Dendritic cell treated with granulocyte-macrophage colony-stimulating factor and Interleukin-4, amounts not matched to agents 40 ng/mL and 50 ng/mL, for 4 days (primary cell): ENCODE measurements around the gene ISG20.

Source experiments
- H3K27ac Mint-ChIP-seq: one replicate; pipeline ENCODE4 v1.8.0; 2022; ENCODE audit warnings: mild to moderate bottlenecking, mixed read lengths
- H3K27me3 Mint-ChIP-seq: one replicate; pipeline ENCODE4 v1.8.0; 2022; ENCODE audit warnings: mild to moderate bottlenecking, mixed read lengths
- H3K36me3 Mint-ChIP-seq: one replicate; pipeline ENCODE4 v1.8.0; 2022; ENCODE audit warnings: low read depth, mixed read lengths
- H3K4me1 Mint-ChIP-seq: one replicate; pipeline ENCODE4 v1.8.0; 2022; ENCODE audit warnings: low read depth, mixed read lengths
- H3K4me3 Mint-ChIP-seq: one replicate; pipeline ENCODE4 v1.8.0; 2022; ENCODE audit warnings: mild to moderate bottlenecking, moderate library complexity, mixed read lengths
- H3K9me3 Mint-ChIP-seq: one replicate; pipeline ENCODE4 v1.8.0; 2022; ENCODE audit warnings: mixed read lengths
- intact Hi-C: fragments of 100-400 bp; cut with micrococcal nuclease; formaldehyde crosslinking; loops from one replicate; pipeline ENCODE4 v1.15.0; 2022

Gene ISG20

DNA sequence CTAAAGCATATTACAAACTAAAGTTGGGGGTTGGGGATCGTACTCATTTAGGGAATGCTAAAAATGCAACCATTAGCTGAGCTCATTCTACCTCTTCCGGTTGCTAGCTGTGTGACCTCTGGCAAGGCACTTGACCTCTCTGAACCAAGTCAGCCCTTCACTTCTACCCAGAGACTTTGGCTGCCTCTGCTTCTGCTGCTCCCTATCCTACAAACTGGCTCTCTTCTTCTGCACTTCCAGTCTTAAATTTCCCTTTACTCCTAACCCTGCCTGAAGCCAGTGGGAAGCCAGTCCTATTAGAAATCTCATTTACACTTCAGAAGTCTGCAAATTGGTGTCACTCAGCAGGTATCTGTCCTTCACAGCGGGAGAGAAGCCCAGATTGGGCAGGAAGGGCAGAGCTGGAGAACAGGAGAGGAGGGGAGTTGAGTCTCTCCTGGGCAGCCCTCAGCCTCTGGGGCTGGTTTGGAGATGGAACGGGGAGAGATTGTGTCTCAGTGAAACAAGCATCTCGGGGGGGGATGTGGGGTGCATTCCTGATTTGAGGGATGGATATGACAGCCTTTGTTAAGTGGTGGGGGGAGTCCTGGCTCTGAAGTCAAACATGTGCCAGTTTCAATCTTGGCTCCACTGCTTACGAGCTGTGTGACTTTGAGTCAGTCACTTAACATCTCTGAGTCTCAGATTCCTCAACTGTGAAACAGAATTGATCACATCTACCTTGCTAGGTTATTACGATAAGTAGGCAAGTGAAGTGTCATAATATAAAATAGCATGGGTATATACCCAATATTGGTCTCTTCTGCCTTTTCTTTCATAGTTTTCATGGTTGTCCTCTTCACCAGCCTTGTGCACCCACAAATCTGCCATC is 25.5 kb upstream of the ISG20 start:
- intact Hi-C loops, result no loop called here
- Mint-ChIP-seq H3K36me3 (no peaks in the 10 kb centered on the region), H3K9me3 (no peaks in the 10 kb centered on the region), H3K27me3 (peaks cover 26% of the 10 kb centered on the region), H3K4me1 (peaks cover 14% of the 10 kb centered on the region), H3K4me3 (no peak overlapping the region), H3K27ac (no peak overlapping the region)

DNA sequence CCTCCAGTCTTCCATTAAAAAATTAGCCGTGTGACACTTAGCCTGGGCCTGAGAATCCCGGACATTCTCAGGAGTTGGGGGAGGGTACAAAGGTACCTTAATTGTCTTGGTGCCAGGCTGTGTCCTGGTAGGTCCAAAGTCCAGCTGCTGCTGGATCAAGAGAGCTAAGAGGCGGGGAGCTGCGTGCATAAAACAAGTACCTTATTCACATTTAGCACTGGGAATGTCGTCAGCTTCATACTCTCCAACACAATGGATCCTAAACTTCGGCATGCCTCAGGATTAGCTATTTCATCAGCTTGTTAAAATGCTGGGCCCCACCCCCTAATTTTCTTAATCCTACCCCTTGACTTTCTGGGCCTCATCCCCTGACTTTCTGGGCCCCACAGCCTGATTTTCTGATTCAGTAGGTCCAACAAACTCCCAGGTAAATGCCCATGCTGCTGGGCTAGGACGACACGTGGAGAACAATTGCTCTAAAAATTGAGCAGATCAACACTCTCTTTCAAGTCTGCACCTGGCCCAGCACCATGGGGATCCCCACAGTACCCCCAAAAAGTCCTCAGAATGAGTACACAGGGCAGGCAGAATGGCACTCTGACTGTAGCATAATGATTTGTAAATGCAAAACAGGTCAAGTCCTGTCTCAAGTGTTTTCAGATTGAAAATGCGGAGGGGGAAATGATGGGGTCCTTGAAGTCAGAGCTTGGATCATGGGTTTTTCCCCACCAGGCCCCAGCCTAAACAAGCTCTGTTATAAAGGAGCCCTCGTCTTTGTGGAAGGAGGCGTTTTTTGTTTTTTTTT is 23.3 kb upstream of the ISG20 start:
- H3K27me3 Mint-ChIP-seq, result peaks cover 15% of the 10 kb centered on the region
- no peak overlapping the region for H3K4me3 Mint-ChIP-seq
- H3K9me3 Mint-ChIP-seq, result no peaks in the 10 kb centered on the region
- no peak overlapping the region for H3K27ac Mint-ChIP-seq
- H3K36me3 Mint-ChIP-seq, result no peaks in the 10 kb centered on the region
- peaks cover 11% of the 10 kb centered on the region for H3K4me1 Mint-ChIP-seq
- intact Hi-C loops, result loop anchor here (5.0 kb wide), 1 partner anchor 138 kb away; no protein-coding TSS in a partner anchor

- no peak overlapping the region for H3K27ac Mint-ChIP-seq
- no peaks in the 10 kb centered on the region for H3K9me3 Mint-ChIP-seq
- no peak overlapping the region for H3K4me3 Mint-ChIP-seq
- H3K27me3 Mint-ChIP-seq, result peaks cover 14% of the 10 kb centered on the region
- intact Hi-C loops, result loop anchor here (5.0 kb wide), 1 partner anchor 139 kb away; no protein-coding TSS in a partner anchor
- H3K36me3 Mint-ChIP-seq, result peaks cover 4% of the 10 kb centered on the region
- H3K4me1 Mint-ChIP-seq, result peaks cover 4% of the 10 kb centered on the region
Observed at GRCh38 chr15:88616240-88616639, 22.6 kb upstream of the ISG20 start.

- H3K4me3 Mint-ChIP-seq, result no peak overlapping the region
- H3K4me1 Mint-ChIP-seq, result peaks cover 9% of the 10 kb centered on the region
- intact Hi-C loops, result loop anchor here (5.0 kb wide), 1 partner anchor 140 kb away; no protein-coding TSS in a partner anchor
- H3K27ac Mint-ChIP-seq, result no peak overlapping the region
- no peaks in the 10 kb centered on the region for H3K9me3 Mint-ChIP-seq
- H3K27me3 Mint-ChIP-seq, result peaks cover 14% of the 10 kb centered on the region
- H3K36me3 Mint-ChIP-seq, result peaks cover 11% of the 10 kb centered on the region
Observed at GRCh38 chr15:88617031-88617722, 21.6 kb upstream of the ISG20 start.

DNA sequence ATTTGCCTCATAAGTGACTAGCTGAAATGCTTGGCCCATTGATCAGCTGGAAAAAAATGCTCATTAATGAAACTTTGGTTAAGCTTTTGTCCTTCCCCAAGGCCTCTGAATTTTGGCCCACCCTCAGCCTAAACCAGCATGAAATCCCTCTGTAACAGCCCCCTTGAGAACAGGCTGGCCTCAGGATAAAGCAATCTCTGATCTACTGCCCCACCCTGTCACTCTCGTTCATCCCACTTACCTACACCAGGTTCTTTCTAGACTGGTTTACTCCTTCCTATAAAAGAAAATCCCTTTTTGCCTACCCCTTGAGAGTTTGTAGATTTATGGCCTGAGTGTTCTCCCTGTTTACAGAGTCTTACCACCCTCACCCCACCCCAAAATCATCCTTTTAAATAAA is 21.0 kb upstream of the ISG20 start:
- Mint-ChIP-seq H3K27me3 (peaks cover 14% of the 10 kb centered on the region), H3K36me3 (peaks cover 11% of the 10 kb centered on the region), H3K4me1 (peaks cover 15% of the 10 kb centered on the region), H3K27ac (no peak overlapping the region), H3K9me3 (no peaks in the 10 kb centered on the region), H3K4me3 (no peak overlapping the region)
- intact Hi-C loops, result loop anchor here (5.0 kb wide), 1 partner anchor 140 kb away; no protein-coding TSS in a partner anchor

- Mint-ChIP-seq H3K9me3 (no peaks in the 10 kb centered on the region), H3K4me3 (no peak overlapping the region)
Observed at GRCh38 chr15:88618686-88619085, 20.1 kb upstream of the ISG20 start.

GRCh38 chr15:88619796-88620195 is 19.0 kb upstream of the ISG20 start:
- no peaks in the 10 kb centered on the region for H3K9me3 Mint-ChIP-seq
- H3K4me1 Mint-ChIP-seq, result peaks cover 33% of the 10 kb centered on the region
- intact Hi-C loops, result loop anchor here (5.0 to 10.0 kb wide), 5 partner anchors 43 to 215 kb away; partner anchors contain the start of genes DET1, MRPL46 and MRPS11
- no peak overlapping the region for H3K27ac Mint-ChIP-seq
- peaks cover 3% of the 10 kb centered on the region for H3K27me3 Mint-ChIP-seq
- no peak overlapping the region for H3K4me3 Mint-ChIP-seq
- H3K36me3 Mint-ChIP-seq, result peaks cover 19% of the 10 kb centered on the region

More at GRCh38 chr15:88618686-88619085, 20.1 kb upstream of the ISG20 start:
- intact Hi-C loops, result loop anchor here (5.0 kb wide), 1 partner anchor 141 kb away; no protein-coding TSS in a partner anchor
- H3K36me3 Mint-ChIP-seq, result peaks cover 13% of the 10 kb centered on the region
- peaks cover 24% of the 10 kb centered on the region for H3K4me1 Mint-ChIP-seq
- peaks cover 12% of the 10 kb centered on the region for H3K27me3 Mint-ChIP-seq
- no peak overlapping the region for H3K27ac Mint-ChIP-seq

- H3K9me3 Mint-ChIP-seq, result no peaks in the 10 kb centered on the region
- H3K4me1 Mint-ChIP-seq, result peaks cover 33% of the 10 kb centered on the region
- intact Hi-C loops, result loop anchor here (5.0 to 10.0 kb wide), 4 partner anchors 41 to 214 kb away; partner anchors contain the start of genes DET1, MRPL46 and MRPS11
- peak within 1 kb of the TSS; percentile 79 for H3K4me3 Mint-ChIP-seq
- peaks cover 22% of the 10 kb centered on the region for H3K36me3 Mint-ChIP-seq
- peak within 1 kb of the TSS; percentile 85 for H3K27ac Mint-ChIP-seq
- H3K27me3 Mint-ChIP-seq, result no peaks in the 10 kb centered on the region
Observed at GRCh38 chr15:88620995-88621772, 17.6 kb upstream of the ISG20 start, which contains the start of gene AEN. TSS of gene AEN (plus strand) at chr15:88621340. CDS start at chr15:88626210, 4,870 bp downstream.

- peak overlapping the region; percentile 85 for H3K27ac Mint-ChIP-seq
- no peaks in the 10 kb centered on the region for H3K27me3 Mint-ChIP-seq
- peak overlapping the region; percentile 79 for H3K4me3 Mint-ChIP-seq
- intact Hi-C loops, result loop anchor here (5.0 to 10.0 kb wide), 4 partner anchors 40 to 213 kb away; partner anchors contain the start of genes DET1, MRPL46 and MRPS11
- H3K4me1 Mint-ChIP-seq, result peaks cover 34% of the 10 kb centered on the region
- no peaks in the 10 kb centered on the region for H3K9me3 Mint-ChIP-seq
- peaks cover 30% of the 10 kb centered on the region for H3K36me3 Mint-ChIP-seq
Observed at GRCh38 chr15:88621789-88622604, 16.8 kb upstream of the ISG20 start.

DNA sequence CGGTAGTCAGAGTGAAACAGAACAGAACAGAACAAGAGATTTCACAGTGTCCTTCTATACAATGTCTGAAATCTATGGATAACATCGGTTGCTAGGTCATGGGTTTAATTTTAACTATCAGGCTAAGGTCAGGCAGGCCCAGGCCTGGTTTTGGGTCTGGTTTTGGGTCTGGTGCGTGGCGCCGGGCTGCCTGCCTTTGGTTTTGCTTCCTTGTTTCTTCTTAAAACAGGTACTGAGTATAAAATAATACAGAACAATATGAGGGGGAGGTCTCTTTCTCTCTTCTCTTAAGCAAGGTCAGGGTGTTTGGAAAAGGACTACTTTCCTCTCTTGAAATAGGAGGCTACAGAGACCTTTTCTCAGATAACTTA is 16.2 kb upstream of the ISG20 start:
- no peaks in the 10 kb centered on the region for H3K27me3 Mint-ChIP-seq
- intact Hi-C loops, result loop anchor here (5.0 to 10.0 kb wide), 4 partner anchors 40 to 212 kb away; partner anchors contain the start of genes DET1, MRPL46 and MRPS11
- peak overlapping the region; percentile 85 for H3K27ac Mint-ChIP-seq
- H3K36me3 Mint-ChIP-seq, result peaks cover 36% of the 10 kb centered on the region
- peak overlapping the region; percentile 79 for H3K4me3 Mint-ChIP-seq
- no peaks in the 10 kb centered on the region for H3K9me3 Mint-ChIP-seq
- H3K4me1 Mint-ChIP-seq, result peaks cover 40% of the 10 kb centered on the region

DNA sequence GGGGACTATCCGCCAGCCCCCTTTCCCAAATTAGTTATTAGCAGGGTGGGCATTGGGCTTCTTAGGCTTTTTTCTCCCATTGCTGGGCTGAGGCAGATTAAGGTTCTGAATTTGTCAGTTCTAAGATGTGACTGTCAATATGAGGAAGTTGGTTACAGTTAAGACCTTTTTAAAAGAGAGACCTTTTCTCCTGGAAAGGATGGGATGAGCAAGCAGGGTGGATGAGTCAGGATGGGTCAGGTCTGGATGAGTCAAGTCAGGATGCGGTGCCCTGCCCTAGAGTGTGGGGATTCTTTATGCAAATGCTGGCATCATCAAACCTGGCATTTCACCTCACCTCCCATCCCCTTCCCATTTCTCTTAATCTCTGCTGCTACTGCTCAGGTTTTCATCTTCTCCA is 15.8 kb upstream of the ISG20 start:
- Mint-ChIP-seq H3K27ac (peak overlapping the region; percentile 85), H3K9me3 (no peaks in the 10 kb centered on the region), H3K4me3 (peak overlapping the region; percentile 79), H3K36me3 (peaks cover 41% of the 10 kb centered on the region), H3K27me3 (no peaks in the 10 kb centered on the region), H3K4me1 (peaks cover 42% of the 10 kb centered on the region)
- intact Hi-C loops, result loop anchor here (5.0 to 10.0 kb wide), 4 partner anchors 39 to 212 kb away; partner anchors contain the start of genes DET1, MRPL46 and MRPS11

- Mint-ChIP-seq H3K4me1 (peaks cover 47% of the 10 kb centered on the region), H3K4me3 (no peak overlapping the region)
- intact Hi-C loops, result loop anchor here (5.0 to 10.0 kb wide), 4 partner anchors 39 to 211 kb away; partner anchors contain the start of genes DET1, MRPL46 and MRPS11
Observed at GRCh38 chr15:88623632-88624031, 15.2 kb upstream of the ISG20 start.

More at GRCh38 chr15:88623632-88624031, 15.2 kb upstream of the ISG20 start:
- Mint-ChIP-seq H3K27me3 (no peaks in the 10 kb centered on the region), H3K9me3 (no peaks in the 10 kb centered on the region), H3K36me3 (peaks cover 46% of the 10 kb centered on the region), H3K27ac (peak overlapping the region; percentile 22)
